ENCODE results near the gene PATJ. TPM values are rescaled to one million over a fixed set of nuclear protein-coding genes. Genes with fewer than 3 reads are reported as not detected.

Gene PATJ
- polyA plus RNA-seq, 1 donor from 2014 or later: 7.8 TPM

GRCh38 chr1:61953790-61954150 is 211.5 kb downstream of the PATJ start:
- no peaks in the 10 kb centered on the region for H4K20me1 ChIP-seq (ENCODE audit: insufficient read depth)
- peak overlapping the region; percentile 53 for H3K4me3 ChIP-seq (ENCODE audit: low read length)
- H3K27me3 ChIP-seq (ENCODE audit: insufficient read depth, low read depth, low read length): no peaks in the 10 kb centered on the region
- no peaks in the 10 kb centered on the region for H3F3A ChIP-seq (ENCODE audit: insufficient read depth, low read length, poor library complexity, severe bottlenecking)
- peak overlapping the region; percentile 54 for H3K4me2 ChIP-seq (ENCODE audit: low read length)
- no peak overlapping the region for H3K9ac ChIP-seq (ENCODE audit: low read length)
- TF ChIP-seq EP300 (conservative IDR thresholded peaks at IDR 0.05; ENCODE audit: poor library complexity, severe bottlenecking) (no peak), MXI1 (conservative IDR thresholded peaks at IDR 0.05; ENCODE audit: poor library complexity, severe bottlenecking) (no peak)
- H2AFZ ChIP-seq (ENCODE audit: low read depth, low read length): no peak overlapping the region
- no peaks in the 10 kb centered on the region for H3K9me3 ChIP-seq (ENCODE audit: low read length)
- no peaks in the 10 kb centered on the region for H3K79me2 ChIP-seq (replicated peaks; ENCODE audit: insufficient read depth, low read length)
- no peak overlapping the region for H3K27ac ChIP-seq (ENCODE audit: low read length)
- H3K36me3 ChIP-seq (ENCODE audit: insufficient read depth, low read length): no peaks in the 10 kb centered on the region
- no peaks in the 10 kb centered on the region for H3K9me2 ChIP-seq (ENCODE audit: insufficient read depth, low read length)

- Histone ChIP-seq H3K9me2 (ENCODE audit: insufficient read depth, low read length) (no peaks in the 10 kb centered on the region), H3F3A (ENCODE audit: insufficient read depth, low read length, poor library complexity, severe bottlenecking) (no peaks in the 10 kb centered on the region), H3K27me3 (ENCODE audit: insufficient read depth, low read depth, low read length) (no peaks in the 10 kb centered on the region), H3K4me2 (ENCODE audit: low read length) (no peak overlapping the region), H3K9me3 (ENCODE audit: low read length) (no peaks in the 10 kb centered on the region), H3K36me3 (ENCODE audit: insufficient read depth, low read length) (no peaks in the 10 kb centered on the region), H2AFZ (ENCODE audit: low read depth, low read length) (no peak overlapping the region), H3K79me2 (replicated peaks; ENCODE audit: insufficient read depth, low read length) (no peaks in the 10 kb centered on the region), H4K20me1 (ENCODE audit: insufficient read depth) (no peaks in the 10 kb centered on the region), H3K27ac (ENCODE audit: low read length) (no peak overlapping the region), H3K9ac (ENCODE audit: low read length) (no peak overlapping the region), H3K4me3 (ENCODE audit: low read length) (no peak overlapping the region)
- TF ChIP-seq CTCF (IDR thresholded peaks at IDR 0.05; ENCODE audit: poor library complexity, severe bottlenecking): no peak
- TF ChIP-seq TAF1 (IDR thresholded peaks at IDR 0.05; ENCODE audit: low read depth): no peak
- TF ChIP-seq POLR2AphosphoS5 (IDR thresholded peaks at IDR 0.05): no peak
- TF ChIP-seq EZH2 (IDR thresholded peaks at IDR 0.05; ENCODE audit: borderline replicate concordance, insufficient read depth, low read length, poor library complexity, severe bottlenecking): no peak
- no peak for TF ChIP-seq RAD21 (conservative IDR thresholded peaks at IDR 0.05)
- TF ChIP-seq SMC3 (conservative IDR thresholded peaks at IDR 0.05; ENCODE audit: poor library complexity): no peak
- no peak for TF ChIP-seq EP300 (conservative IDR thresholded peaks at IDR 0.05; ENCODE audit: poor library complexity, severe bottlenecking)
- TF ChIP-seq REST (IDR thresholded peaks at IDR 0.05; ENCODE audit: borderline replicate concordance): no peak
- TF ChIP-seq MXI1 (conservative IDR thresholded peaks at IDR 0.05; ENCODE audit: poor library complexity, severe bottlenecking): no peak
Observed at GRCh38 chr1:61955261-61955660, 213.0 kb downstream of the PATJ start.

Measured in neural cell (in vitro differentiated cells).